Posterior vena cava (tissue), 2 donors: ENCODE results near the gene PRDM7. TPM values are rescaled to one million over a fixed set of nuclear protein-coding genes. Genes with fewer than 3 reads are reported as not detected.

Experiments
- DNase-seq: peaks from one replicate; pipeline ENCODE4 v3.0.0-alpha.2; 2020; ENCODE audit warnings: low spot score
- intact Hi-C, 2 donors: fragments of 100-400 bp; cut with DNase I; formaldehyde crosslinking; loops; one replicate each; pipeline versions ENCODE4 v1.14.1 to v1.14.2; 2022 to 2023
- total RNA-seq, 2 donors: library from RNA; stranded (reverse); fragmentation: NEBNext Ultra II Directional; extraction: Animal tissue kit (Norgen Biotek cat#: 25700); gene quantifications; one replicate each; pipeline ENCODE4 v1.2.1, GENCODE V29; 2021
- donor health status: DM: yes; HTN: yes; CAD: no.
- donor health status: DM: yes; HTN: yes; CAD: no.

PRDM7 gene
- total RNA-seq, 2 donors from 2014 or later: not detected

GRCh38 chr16:90041896-90042473, 35.1 kb downstream of the PRDM7 start:
- intact Hi-C loops: no loop called here
- peak; percentile 69 for DNase-seq

GRCh38 chr16:90040152-90041023, 36.7 kb downstream of the PRDM7 start:
- no peak for DNase-seq
- intact Hi-C loops: no loop called here

GRCh38 chr16:90037276-90037675, 39.9 kb downstream of the PRDM7 start:
- intact Hi-C loops: no loop called here
- no peak for DNase-seq

GRCh38 chr16:90035902-90036301, 41.2 kb downstream of the PRDM7 start:
- no peak for DNase-seq
- intact Hi-C loops: no loop called here

GRCh38 chr16:90034504-90034903, 42.6 kb downstream of the PRDM7 start:
- intact Hi-C loops: no loop called here
- DNase-seq: no peak

GRCh38 chr16:90033387-90033786, 43.7 kb downstream of the PRDM7 start:
- intact Hi-C loops: no loop called here
- DNase-seq: no peak

- DNase-seq: no peak
- intact Hi-C loops: no loop called here
Observed at GRCh38 chr16:90032674-90033331, 44.3 kb downstream of the PRDM7 start.

- intact Hi-C loops: no loop called here
- no peak for DNase-seq
Observed at GRCh38 chr16:90031931-90032673, 45.0 kb downstream of the PRDM7 start.

GRCh38 chr16:90031186-90031930, 45.8 kb downstream of the PRDM7 start:
- intact Hi-C loops: no loop called here
- DNase-seq: no peak

- no peak for DNase-seq
- intact Hi-C loops: no loop called here
Observed at GRCh38 chr16:90028985-90029384, 48.1 kb downstream of the PRDM7 start.

- no peak for DNase-seq
- intact Hi-C loops: no loop called here
Observed at GRCh38 chr16:90027611-90028010, 49.5 kb downstream of the PRDM7 start.

GRCh38 chr16:90026135-90026534, 51.0 kb downstream of the PRDM7 start:
- intact Hi-C loops: no loop called here
- no peak for DNase-seq

- DNase-seq: no peak
- intact Hi-C loops: no loop called here
Observed at GRCh38 chr16:90023078-90023447, 54.1 kb downstream of the PRDM7 start.

- intact Hi-C loops: no loop called here
- peak; percentile 97 for DNase-seq
Observed at GRCh38 chr16:90022209-90023077, 54.7 kb downstream of the PRDM7 start.

GRCh38 chr16:90020838-90021382, 56.2 kb downstream of the PRDM7 start:
- intact Hi-C loops: no loop called here

GRCh38 chr16:90020260-90020837, 56.8 kb downstream of the PRDM7 start:
- DNase-seq: no peak
- intact Hi-C loops: no loop called here

More at GRCh38 chr16:90020838-90021382, 56.2 kb downstream of the PRDM7 start:
- no peak for DNase-seq

- no peak for DNase-seq
- intact Hi-C loops: loop anchor here in 1 of 2 donors (1.0 kb wide), 1 partner anchor 8 kb away; no protein-coding TSS in a partner anchor
Observed at GRCh38 chr16:90019543-90020259, 57.4 kb downstream of the PRDM7 start.
